Upper lobe of left lung (tissue), 6 donors: ENCODE measurements around the gene SREBF1. TPM values are rescaled to one million over a fixed set of nuclear protein-coding genes. Genes with fewer than 3 reads are reported as not detected.

ENCODE experiments used
- ATAC-seq, 2 donors: fragments of 200-7000 bp; cut with Tn5 transposase; one replicate each; pipeline ENCODE4 v1.9.1; 2022; ENCODE audit warnings: mild to moderate bottlenecking in 2 of 2, moderate library complexity in 2 of 2; ENCODE audit not compliant: low FRiP score in 2 of 2
- DNase-seq, 2 donors: peaks; one replicate each; pipeline ENCODE4 v3.0.0-alpha.2; 2019 to 2020
- H3K27ac ChIP-seq, 4 donors: fragments of 200-600 bp; sonication (generic); one replicate each; pipeline ENCODE4 v1.5.1; 2016 to 2019
- H3K27me3 ChIP-seq, 4 donors: fragments of 200-600 bp; sonication (generic); one replicate each; pipeline ENCODE4 v1.5.1; 2017 to 2019
- H3K36me3 ChIP-seq, 4 donors: fragments of 200-600 bp; sonication (generic); one replicate each; pipeline ENCODE4 v1.5.1; 2016 to 2019
- H3K4me1 ChIP-seq, 4 donors: fragments of 200-600 bp; sonication (generic); one replicate each; pipeline ENCODE4 v1.5.1; 2018 to 2019
- H3K4me3 ChIP-seq, 4 donors: fragments of 200-600 bp; sonication (generic); one replicate each; pipeline ENCODE4 v1.5.1; 2017 to 2019; ENCODE audit warnings: mild to moderate bottlenecking in 2 of 4, moderate library complexity in 1 of 4
- H3K9me3 ChIP-seq, 4 donors: fragments of 200-600 bp; sonication (generic); one replicate each; pipeline ENCODE4 v1.5.1; 2018 to 2019
- EP300 ChIP-seq, 4 donors: sonication (generic); formaldehyde crosslinking; IDR thresholded peaks; one replicate each; pipeline ENCODE4 v1.5.1; 2017; ENCODE audit warnings: antibody characterized with exemption in 4 of 4, control low read depth in 2 of 4
- POLR2A ChIP-seq, 4 donors: fragments of 450-650 bp; IDR thresholded peaks; one replicate each; pipeline ENCODE4 v1.5.1; 2016 to 2017; ENCODE audit warnings: antibody characterized with exemption in 4 of 4, mild to moderate bottlenecking in 2 of 4
- POLR2AphosphoS5 ChIP-seq, 2 donors: sonication (generic); formaldehyde crosslinking; IDR thresholded peaks; one replicate each; pipeline ENCODE4 v1.5.1; 2017; ENCODE audit warnings: antibody characterized with exemption in 2 of 2
- WGBS, 2 donors: methylation state at CpG; one replicate each; pipeline ENCODE4 v1.1.5; 2017 to 2018; 5-methylcytosine and 5-hydroxymethylcytosine counted together
- total RNA-seq, 6 donors: library from RNA; depleted of rRNA in 4 of 6; stranded (reverse); fragments of >200 nt in 4 of 6; gene quantifications; one replicate each; pipeline versions ENCODE4 v1.1.0 to v1.2.1, GENCODE V29; 2016 to 2021
- TF ChIP-seq, protein P1 (sequence below), 6 experiments: fragments of 450-650 bp in 4 of 6; fragments of 200-600 bp in 2 of 6; sonication (generic) in 2 of 6; IDR thresholded peaks; one replicate each; pipeline ENCODE4 v1.5.1; 2016 to 2019; ENCODE audit warnings: antibody characterized with exemption in 6 of 6
- donor health status: DM: no; HTN: no; CAD: no; lungs with moderate emphysema.
- donor health status: DM: no; HTN: yes; CAD: no; lungs with severe emphysema.

The SREBF1 gene
- total RNA-seq, 6 donors from 2014 or later, result 64.2 to 579 (median 123) TPM

- DNase-seq (no peak), ATAC-seq (no peak)
- Histone ChIP-seq H3K36me3 (no peaks in the 10 kb centered on the region), H3K9me3 (no peaks in the 10 kb centered on the region), H3K27me3 (no peaks in the 10 kb centered on the region), H3K27ac (peak overlapping the region in 3 of 4 donors; percentile 0 to 46 (median 14)), H3K4me1 (peaks cover 24 to 37% (median 31%) of the 10 kb centered on the region in 4 donors), H3K4me3 (no peak overlapping the region)
- TF ChIP-seq, protein P1, sequence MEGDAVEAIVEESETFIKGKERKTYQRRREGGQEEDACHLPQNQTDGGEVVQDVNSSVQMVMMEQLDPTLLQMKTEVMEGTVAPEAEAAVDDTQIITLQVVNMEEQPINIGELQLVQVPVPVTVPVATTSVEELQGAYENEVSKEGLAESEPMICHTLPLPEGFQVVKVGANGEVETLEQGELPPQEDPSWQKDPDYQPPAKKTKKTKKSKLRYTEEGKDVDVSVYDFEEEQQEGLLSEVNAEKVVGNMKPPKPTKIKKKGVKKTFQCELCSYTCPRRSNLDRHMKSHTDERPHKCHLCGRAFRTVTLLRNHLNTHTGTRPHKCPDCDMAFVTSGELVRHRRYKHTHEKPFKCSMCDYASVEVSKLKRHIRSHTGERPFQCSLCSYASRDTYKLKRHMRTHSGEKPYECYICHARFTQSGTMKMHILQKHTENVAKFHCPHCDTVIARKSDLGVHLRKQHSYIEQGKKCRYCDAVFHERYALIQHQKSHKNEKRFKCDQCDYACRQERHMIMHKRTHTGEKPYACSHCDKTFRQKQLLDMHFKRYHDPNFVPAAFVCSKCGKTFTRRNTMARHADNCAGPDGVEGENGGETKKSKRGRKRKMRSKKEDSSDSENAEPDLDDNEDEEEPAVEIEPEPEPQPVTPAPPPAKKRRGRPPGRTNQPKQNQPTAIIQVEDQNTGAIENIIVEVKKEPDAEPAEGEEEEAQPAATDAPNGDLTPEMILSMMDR (IDR thresholded peaks at IDR 0.05), result no peak
- TF ChIP-seq POLR2AphosphoS5 (IDR thresholded peaks at IDR 0.05), result no peak
- TF ChIP-seq POLR2A (IDR thresholded peaks at IDR 0.05), result no peak
- no peak for TF ChIP-seq EP300 (IDR thresholded peaks at IDR 0.05)
- 88 to 89% methylated on average over 8 of the region's 8 CpGs for WGBS, 2 donors
Observed at GRCh38 chr17:17853811-17854447, 17.1 kb upstream of the SREBF1 start.

GRCh38 chr17:17852930-17853329 is 16.1 kb upstream of the SREBF1 start:
- H3K4me1 ChIP-seq, result peaks cover 34 to 47% (median 41%) of the 10 kb centered on the region in 4 donors
- no peaks in the 10 kb centered on the region for H3K27me3 ChIP-seq
- 80 to 95% methylated on average over 3 of the region's 3 CpGs for WGBS, 2 donors
- H3K9me3 ChIP-seq, result no peaks in the 10 kb centered on the region
- TF ChIP-seq POLR2AphosphoS5 (IDR thresholded peaks at IDR 0.05) (no peak), EP300 (IDR thresholded peaks at IDR 0.05) (no peak), POLR2A (IDR thresholded peaks at IDR 0.05) (no peak)
- TF ChIP-seq, protein P1 (IDR thresholded peaks at IDR 0.05), result no peak
- no peak overlapping the region for H3K4me3 ChIP-seq
- peak overlapping the region in 1 of 4 donors; percentile 0 for H3K27ac ChIP-seq
- DNase-seq, result no peak
- no peak for ATAC-seq
- no peaks in the 10 kb centered on the region for H3K36me3 ChIP-seq

DNA sequence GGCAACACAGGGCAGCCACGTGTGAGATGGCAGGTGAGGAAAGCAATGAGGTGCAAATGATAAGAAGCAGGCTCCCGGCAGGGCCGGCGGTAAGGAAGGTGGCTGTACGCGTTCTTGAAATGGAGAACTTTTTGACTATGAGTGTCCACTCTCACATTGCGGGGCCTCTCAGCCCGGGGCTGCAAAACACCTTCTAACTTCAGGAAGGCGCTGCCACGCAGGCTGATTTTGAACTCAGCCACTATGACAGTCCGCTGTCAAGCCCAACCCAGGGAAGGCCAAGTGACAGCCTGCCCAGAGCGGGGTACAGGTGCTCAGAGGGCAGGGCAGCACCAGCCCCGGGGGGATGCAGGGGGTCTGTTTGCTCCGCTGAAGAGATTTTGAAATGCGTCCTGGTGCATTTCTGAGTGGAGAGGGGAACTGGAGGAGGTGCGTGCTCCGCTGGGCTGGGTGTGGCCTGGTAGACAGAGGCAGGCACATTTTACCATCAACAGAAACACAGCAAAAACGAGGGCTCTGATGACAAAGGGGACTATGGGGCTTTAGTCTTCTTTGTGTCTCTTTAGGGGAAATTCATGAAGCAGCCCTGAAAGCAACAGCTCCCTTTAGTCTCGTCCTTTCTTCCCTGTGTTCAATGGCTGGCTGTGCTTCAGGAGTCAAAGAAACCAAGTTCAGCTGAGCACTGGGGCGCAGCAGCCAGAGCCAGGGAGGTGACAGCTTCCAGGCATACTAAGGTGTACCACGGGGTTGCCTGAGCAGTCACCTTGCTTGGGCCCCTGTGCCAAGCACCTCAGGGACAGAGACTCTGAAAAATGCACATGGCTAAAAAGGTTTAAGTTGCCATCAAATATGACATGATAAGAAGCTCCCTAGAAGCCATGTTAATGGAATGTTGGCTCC is 14.6 kb upstream of the SREBF1 start:
- H3K27ac ChIP-seq, result peak overlapping the region in 3 of 4 donors; percentile 64 to 87 (median 82)
- no peaks in the 10 kb centered on the region for H3K9me3 ChIP-seq
- H3K4me3 ChIP-seq, result no peak overlapping the region

DNA sequence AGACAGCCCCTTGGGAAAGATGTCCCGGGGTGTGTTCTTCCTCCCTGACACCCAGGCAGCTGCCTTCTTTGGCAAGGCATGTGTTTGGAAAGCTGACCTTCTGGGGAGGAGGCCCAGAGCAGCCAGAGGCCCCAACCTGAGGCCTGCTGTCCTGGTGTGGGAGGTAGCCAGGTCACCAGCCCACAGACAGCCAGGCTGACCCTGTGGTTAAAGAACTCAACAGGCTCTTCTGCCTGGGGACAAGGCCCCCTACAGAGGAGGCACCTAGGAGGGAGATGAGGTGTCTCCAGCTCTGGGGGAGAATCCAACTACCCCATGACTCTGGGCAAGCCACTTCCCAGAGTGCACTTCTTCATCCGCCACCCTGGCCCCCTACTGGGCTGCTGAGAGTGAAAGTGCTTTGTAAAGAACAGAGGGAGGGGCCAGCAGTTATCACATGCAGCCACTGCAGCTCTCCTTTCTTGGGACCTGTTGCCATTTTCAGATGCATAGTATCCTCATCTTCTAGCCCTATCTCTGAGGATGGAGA is 13.1 kb upstream of the SREBF1 start:
- TF ChIP-seq, protein P1 (IDR thresholded peaks at IDR 0.05), result peak in 5 of 6 experiments; percentile 10 to 49 (median 39)
- TF ChIP-seq POLR2AphosphoS5 (IDR thresholded peaks at IDR 0.05) (peak in 1 of 2 donors; percentile 38), EP300 (IDR thresholded peaks at IDR 0.05) (no peak), POLR2A (IDR thresholded peaks at IDR 0.05) (no peak)
- WGBS, 2 donors, result 30% methylated on average over 2 of the region's 2 CpGs; no CpG with 5 or more reads in 1 of the 2 donors
- Histone ChIP-seq H3K4me1 (peaks cover 35 to 51% (median 46%) of the 10 kb centered on the region in 4 donors), H3K9me3 (no peaks in the 10 kb centered on the region), H3K27me3 (no peaks in the 10 kb centered on the region), H3K27ac (peak overlapping the region; percentile 82 to 88 (median 85)), H3K4me3 (no peak overlapping the region), H3K36me3 (peaks cover 0 to 17% (median 9%) of the 10 kb centered on the region in 4 donors)
- ATAC-seq (peak; percentile 51 to 59), DNase-seq (peak in 1 of 2 donors; percentile 69)

More for the DNA sequence above, 14.6 kb upstream of the SREBF1 start:
- TF ChIP-seq POLR2A (IDR thresholded peaks at IDR 0.05), result no peak
- no peak for TF ChIP-seq EP300 (IDR thresholded peaks at IDR 0.05)
- TF ChIP-seq, protein P1 (IDR thresholded peaks at IDR 0.05), result no peak
- TF ChIP-seq POLR2AphosphoS5 (IDR thresholded peaks at IDR 0.05), result no peak
- H3K27me3 ChIP-seq, result no peaks in the 10 kb centered on the region
- DNase-seq (no peak), ATAC-seq (no peak)
- WGBS, 2 donors, result 72 to 74% methylated on average over 19 to 21 of the region's 21 CpGs
- H3K36me3 ChIP-seq, result peaks cover 0 to 12% (median 6%) of the 10 kb centered on the region in 4 donors
- peaks cover 35 to 51% (median 43%) of the 10 kb centered on the region in 4 donors for H3K4me1 ChIP-seq
